Mesendoderm (in vitro differentiated cells): Measurements from ENCODE around the gene TNIK.

Source experiments
- DNase-seq: peaks from one replicate; pipeline ENCODE4 v3.0.0; 2013
- H2AK5ac ChIP-seq: 2 replicates; pipeline ENCODE4 v1.6.1; 2013; ENCODE audit warnings: low read length, inconsistent platforms
- H2BK120ac ChIP-seq: 2 replicates; pipeline ENCODE4 v1.6.1; 2013; ENCODE audit warnings: low read depth, mild to moderate bottlenecking, low read length, moderate library complexity, mixed read lengths
- H2BK15ac ChIP-seq: replicated peaks from 2 replicates; pipeline ENCODE4 v1.6.1; 2013; ENCODE audit warnings: low read depth, mild to moderate bottlenecking, moderate library complexity
- H2BK5ac ChIP-seq: 2 replicates; pipeline ENCODE4 v1.6.1; 2013; ENCODE audit warnings: low read length, inconsistent platforms
- H3K18ac ChIP-seq: 2 replicates; pipeline ENCODE4 v1.6.1; 2013; ENCODE audit warnings: mild to moderate bottlenecking, low read length, mixed read lengths
- H3K23ac ChIP-seq: one replicate; pipeline ENCODE4 v1.6.1; 2013; ENCODE audit warnings: low read length
- H3K27ac ChIP-seq: 2 replicates; pipeline ENCODE4 v1.5.1; 2013; ENCODE audit warnings: low read depth, mild to moderate bottlenecking, inconsistent platforms, low read length, moderate library complexity
- H3K27me3 ChIP-seq: 2 replicates; pipeline ENCODE4 v1.6.1; 2013; ENCODE audit warnings: low read length, control low read depth, mild to moderate bottlenecking, inconsistent platforms; ENCODE audit not compliant: insufficient read depth, poor library complexity
- H3K36me3 ChIP-seq: 2 replicates; pipeline ENCODE4 v1.6.1; 2013; ENCODE audit warnings: low read length, inconsistent platforms; ENCODE audit not compliant: control insufficient read depth, insufficient read depth
- H3K4ac ChIP-seq: one replicate; pipeline ENCODE4 v1.6.1; 2013; ENCODE audit warnings: low read depth, mild to moderate bottlenecking, low read length, moderate library complexity
- H3K4me1 ChIP-seq: 2 replicates; pipeline ENCODE4 v1.6.1; 2013; ENCODE audit warnings: low read depth, low read length, inconsistent platforms; ENCODE audit not compliant: control insufficient read depth
- H3K4me2 ChIP-seq: 2 replicates; pipeline ENCODE4 v1.6.1; 2013; ENCODE audit warnings: low read length
- H3K4me3 ChIP-seq: 2 replicates; pipeline ENCODE4 v1.5.1; 2013; ENCODE audit warnings: mild to moderate bottlenecking, low read length
- H3K56ac ChIP-seq: one replicate; pipeline ENCODE4 v1.6.1; 2013; ENCODE audit warnings: low read length
- H3K79me1 ChIP-seq: 2 replicates; pipeline ENCODE4 v1.6.1; 2013; ENCODE audit warnings: low read length, inconsistent platforms
- H3K79me2 ChIP-seq: 2 replicates; pipeline ENCODE4 v1.6.1; 2013; ENCODE audit warnings: mild to moderate bottlenecking, low read length; ENCODE audit not compliant: control insufficient read depth, insufficient read depth
- H3K9ac ChIP-seq: 2 replicates; pipeline ENCODE4 v1.6.1; 2013; ENCODE audit warnings: low read length, inconsistent platforms
- H4K5ac ChIP-seq: one replicate; pipeline ENCODE4 v1.6.1; 2013; ENCODE audit warnings: low read length
- H4K8ac ChIP-seq: one replicate; pipeline ENCODE4 v1.6.1; 2013; ENCODE audit warnings: low read depth, mild to moderate bottlenecking, control low read depth, low read length, moderate library complexity
- WGBS: extraction: QIAGEN DNeasy Blood & Tissue Kit; methylation state at CpG from one replicate; pipeline ENCODE4 v1.1.7; 2013; ENCODE audit warnings: low lambda C conversion rate, missing lambda C conversion rate; ENCODE audit not compliant: insufficient coverage; ENCODE audit errors: extremely low coverage; 5-methylcytosine and 5-hydroxymethylcytosine counted together

TNIK gene

DNA sequence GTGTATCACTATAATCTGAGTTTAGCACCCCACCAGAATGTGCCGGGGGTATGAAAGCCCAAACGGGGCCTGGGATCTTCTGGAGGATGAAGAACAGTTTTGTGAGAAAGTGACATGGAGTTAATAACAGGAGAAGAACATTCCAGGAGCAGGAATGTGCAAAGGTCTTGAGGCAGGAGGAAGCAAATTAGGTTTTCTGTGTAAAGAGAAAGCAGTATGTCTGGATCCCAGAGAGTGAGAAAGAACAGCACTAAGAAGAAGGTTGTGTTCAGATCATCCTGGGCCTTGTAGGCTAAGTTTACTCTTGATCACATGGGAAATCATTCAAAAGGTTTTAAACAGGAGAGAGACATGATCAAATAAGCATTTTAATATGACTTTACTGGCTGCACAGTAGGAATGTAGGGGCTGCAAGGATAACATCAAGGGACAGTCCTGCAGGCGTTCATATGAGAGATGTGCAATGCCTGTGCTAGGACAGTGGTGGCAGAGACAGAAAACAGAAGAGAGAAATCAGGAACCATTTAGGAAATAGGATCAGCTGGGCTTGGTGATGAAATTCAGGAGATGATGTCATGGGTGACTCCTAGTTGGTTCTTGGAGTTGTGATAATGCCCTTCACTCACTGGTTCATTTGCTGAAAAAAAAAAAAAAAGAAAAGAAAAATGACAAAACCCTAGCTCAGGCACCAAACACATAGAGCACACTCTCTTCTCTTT lies 113.5 kb downstream of the TNIK start:
- Histone ChIP-seq H2BK5ac (no peak overlapping the region), H3K4ac (no peak overlapping the region), H3K4me3 (no peak overlapping the region), H4K5ac (no peak overlapping the region), H2AK5ac (no peak overlapping the region), H3K4me1 (peaks cover 8% of the 10 kb centered on the region), H4K8ac (no peak overlapping the region), H3K4me2 (no peak overlapping the region), H3K9ac (no peak overlapping the region), H3K18ac (peak overlapping the region; percentile 71), H3K23ac (no peak overlapping the region), H3K27me3 (no peaks in the 10 kb centered on the region), H2BK120ac (no peak overlapping the region), H3K27ac (no peak overlapping the region), H3K56ac (no peak overlapping the region), H3K79me1 (no peaks in the 10 kb centered on the region), H2BK15ac (no peak overlapping the region), H3K79me2 (no peaks in the 10 kb centered on the region), H3K36me3 (no peaks in the 10 kb centered on the region)
- DNase-seq, result peak; percentile 65
- WGBS, result no CpG with 5 or more reads among the region's 3 CpGs

GRCh38 chr3:171346019-171346418 lies 114.2 kb downstream of the TNIK start:
- Histone ChIP-seq H3K56ac (no peak overlapping the region), H2BK120ac (no peak overlapping the region), H3K4me1 (peaks cover 8% of the 10 kb centered on the region), H4K8ac (no peak overlapping the region), H3K79me2 (no peaks in the 10 kb centered on the region), H3K18ac (no peak overlapping the region), H3K9ac (no peak overlapping the region), H3K23ac (no peak overlapping the region), H3K36me3 (no peaks in the 10 kb centered on the region), H3K27ac (no peak overlapping the region), H2BK15ac (no peak overlapping the region), H3K4me2 (no peak overlapping the region), H3K4me3 (no peak overlapping the region), H3K79me1 (no peaks in the 10 kb centered on the region), H3K27me3 (no peaks in the 10 kb centered on the region), H2AK5ac (no peak overlapping the region), H3K4ac (no peak overlapping the region), H4K5ac (no peak overlapping the region), H2BK5ac (no peak overlapping the region)
- no CpG with 5 or more reads among the region's 1 CpG for WGBS
- no peak for DNase-seq

- Histone ChIP-seq H3K4ac (no peak overlapping the region), H2BK5ac (no peak overlapping the region), H2BK120ac (no peak overlapping the region), H3K4me1 (peaks cover 8% of the 10 kb centered on the region), H3K4me2 (no peak overlapping the region), H3K79me1 (no peaks in the 10 kb centered on the region), H3K4me3 (no peak overlapping the region), H3K18ac (no peak overlapping the region), H3K27ac (no peak overlapping the region), H4K8ac (no peak overlapping the region), H3K36me3 (no peaks in the 10 kb centered on the region), H3K56ac (no peak overlapping the region), H4K5ac (no peak overlapping the region), H3K27me3 (no peaks in the 10 kb centered on the region), H2BK15ac (no peak overlapping the region), H3K23ac (no peak overlapping the region), H3K9ac (no peak overlapping the region), H3K79me2 (no peaks in the 10 kb centered on the region), H2AK5ac (no peak overlapping the region)
- WGBS, result no CpG with 5 or more reads among the region's 2 CpGs
- no peak for DNase-seq
Observed at GRCh38 chr3:171345107-171345843, 114.9 kb downstream of the TNIK start.

- no CpG with 5 or more reads among the region's 1 CpG for WGBS
- H3K36me3 ChIP-seq, result no peaks in the 10 kb centered on the region
- no peaks in the 10 kb centered on the region for H3K79me2 ChIP-seq
- H3K27me3 ChIP-seq, result no peaks in the 10 kb centered on the region
- no peak overlapping the region for H2BK5ac ChIP-seq
- H3K18ac ChIP-seq, result no peak overlapping the region
- peaks cover 6% of the 10 kb centered on the region for H3K4me1 ChIP-seq
- no peak overlapping the region for H3K4ac ChIP-seq
- no peak overlapping the region for H3K23ac ChIP-seq
- H2AK5ac ChIP-seq, result no peak overlapping the region
- no peak overlapping the region for H3K56ac ChIP-seq
- H2BK15ac ChIP-seq, result no peak overlapping the region
- H4K5ac ChIP-seq, result no peak overlapping the region
- DNase-seq, result no peak
- no peak overlapping the region for H2BK120ac ChIP-seq
- H3K4me2 ChIP-seq, result no peak overlapping the region
- no peak overlapping the region for H4K8ac ChIP-seq
- no peak overlapping the region for H3K4me3 ChIP-seq
- no peaks in the 10 kb centered on the region for H3K79me1 ChIP-seq
- no peak overlapping the region for H3K27ac ChIP-seq
- H3K9ac ChIP-seq, result no peak overlapping the region
Observed at GRCh38 chr3:171343693-171344092, 116.5 kb downstream of the TNIK start.

- Histone ChIP-seq H2BK15ac (no peak overlapping the region), H3K18ac (no peak overlapping the region)
- no CpG with 5 or more reads among the region's 2 CpGs for WGBS
Observed at GRCh38 chr3:171342783-171343420, 117.3 kb downstream of the TNIK start.

More at GRCh38 chr3:171342783-171343420, 117.3 kb downstream of the TNIK start:
- Histone ChIP-seq H2BK120ac (no peak overlapping the region), H3K9ac (no peak overlapping the region), H4K5ac (no peak overlapping the region), H3K4me2 (no peak overlapping the region), H3K4me1 (peaks cover 6% of the 10 kb centered on the region), H2BK5ac (no peak overlapping the region), H3K27me3 (no peaks in the 10 kb centered on the region), H3K56ac (no peak overlapping the region), H3K79me2 (no peaks in the 10 kb centered on the region), H3K27ac (no peak overlapping the region), H3K4me3 (no peak overlapping the region), H3K79me1 (no peaks in the 10 kb centered on the region), H3K23ac (no peak overlapping the region), H3K36me3 (no peaks in the 10 kb centered on the region), H2AK5ac (no peak overlapping the region), H4K8ac (no peak overlapping the region), H3K4ac (no peak overlapping the region)
- no peak for DNase-seq
